HepG2 (cell line): Measurements from ENCODE around the gene PUM1. TPM values are rescaled to one million over a fixed set of nuclear protein-coding genes. Genes with fewer than 3 reads are reported as not detected.

Source experiments
- ATAC-seq: fragments of 200-7000 bp; cut with Tn5 transposase; 3 replicates; pipeline ENCODE4 v1.9.1; 2020; ENCODE audit warnings: mild to moderate bottlenecking, moderate library complexity
- BruUV-seq: library from RNA; stranded (reverse); fragments of 400-500 nt; replicated peaks from 2 replicates; lab custom pipeline; 2021; lab: Mats Ljungman, UMichigan
- CTCF ChIA-PET: fragments of 300-600 bp; formaldehyde crosslinking; extraction: SDS; loops from one replicate; lab custom pipeline; 2021; ENCODE audit warnings: low total read pairs, inconsistent platforms, low intra/inter-chr PET ratio; lab: Yijun Ruan, JAX
- POLR2A ChIA-PET: fragments of 350-600 bp; sonication (Branson Sonifier 250); formaldehyde crosslinking; loops from one replicate; lab custom pipeline; 2020; ENCODE audit warnings: antibody characterized with exemption, inconsistent platforms; lab: Yijun Ruan, JAX
- DNase-seq: peaks from one replicate; pipeline ENCODE4 v3.0.0-alpha.2; 2015; ENCODE audit warnings: low spot score
- FAIRE-seq: peaks from 3 replicates; lab custom pipeline; 2011; peaks lifted over from hg19 to GRCh38; lab: Jason Lieb, UNC
- H2AFZ ChIP-seq: one replicate; pipeline ENCODE4 v1.6.1; 2011; ENCODE audit warnings: low read length, inconsistent platforms
- H3K27ac ChIP-seq: fragments of 300-600 bp; 3 replicates; pipeline ENCODE4 v1.8.0; 2011; ENCODE audit warnings: mixed run types, mild to moderate bottlenecking, mixed read lengths, low read length, inconsistent platforms; ENCODE audit not compliant: insufficient read depth; ENCODE audit errors: extremely low read length
- H3K27me3 ChIP-seq, 2 experiments: fragments of 200-600 bp in 1 of 2; 2 replicates in 1 of 2; 3 replicates in 1 of 2; pipeline versions ENCODE4 v1.6.0 to v1.8.0; 2011; ENCODE audit warnings: low read length in 2 of 2, mild to moderate bottlenecking in 2 of 2, moderate library complexity in 2 of 2, inconsistent platforms in 1 of 2; ENCODE audit not compliant: insufficient read depth in 2 of 2, control insufficient read depth in 1 of 2
- H3K36me3 ChIP-seq, 2 experiments: fragments of 200-600 bp in 1 of 2; replicated peaks in 1 of 2; 2 replicates in 1 of 2; 3 replicates in 1 of 2; pipeline versions ENCODE4 v1.5.1 to v1.8.0; 2011; ENCODE audit warnings: low read length in 2 of 2, inconsistent platforms in 1 of 2; ENCODE audit not compliant: insufficient read depth in 2 of 2, control insufficient read depth in 1 of 2
- H3K4me1 ChIP-seq: 2 replicates; pipeline ENCODE4 v1.5.1; 2012; ENCODE audit warnings: low read length, inconsistent platforms; ENCODE audit not compliant: insufficient read depth
- H3K4me2 ChIP-seq: 2 replicates; pipeline ENCODE4 v1.6.0; 2011; ENCODE audit warnings: low read depth, low read length, inconsistent platforms
- H3K4me3 ChIP-seq, 3 experiments: fragments of 200-600 bp in 1 of 3; sonication (generic), shearing (Covaris generic) in 1 of 3; replicated peaks in 1 of 3; 2 replicates each; pipeline ENCODE4 v1.5.1; 2011 to 2016; ENCODE audit warnings: low read length in 3 of 3, inconsistent platforms in 2 of 3, low read depth in 2 of 3, mild to moderate bottlenecking in 2 of 3, control low read depth in 1 of 3, mixed read lengths in 1 of 3; ENCODE audit not compliant: insufficient read depth in 1 of 3
- H3K79me2 ChIP-seq: one replicate; pipeline ENCODE4 v1.6.1; 2011; ENCODE audit warnings: low read length, inconsistent platforms; ENCODE audit not compliant: insufficient read depth
- H3K9ac ChIP-seq: 2 replicates; pipeline ENCODE4 v1.6.0; 2011; ENCODE audit warnings: mild to moderate bottlenecking, low read depth, low read length, inconsistent platforms; ENCODE audit not compliant: insufficient read depth
- H3K9me3 ChIP-seq: 2 replicates; pipeline ENCODE4 v1.5.1; 2012; ENCODE audit warnings: mild to moderate bottlenecking, low read length
- H4K20me1 ChIP-seq: 2 replicates; pipeline ENCODE4 v1.6.0; 2011; ENCODE audit warnings: inconsistent platforms, mild to moderate bottlenecking, low read length, moderate library complexity; ENCODE audit not compliant: insufficient read depth
- ATF4 ChIP-seq, 2 experiments: fragments of 450-650 bp in 1 of 2; sonication (generic) in 1 of 2; formaldehyde crosslinking; IDR thresholded peaks; 2 replicates each; pipeline versions ENCODE4 v1.5.0 to v1.8.0; 2020 to 2022; ENCODE audit warnings: mild to moderate bottlenecking in 1 of 2, missing genetic modification reagents in 1 of 2
- BCLAF1 ChIP-seq: fragments of 450-650 bp; IDR thresholded peaks from 2 replicates; pipeline ENCODE4 v1.6.1; 2017; ENCODE audit warnings: mild to moderate bottlenecking
- GATAD1 ChIP-seq: IDR thresholded peaks from 2 replicates; pipeline ENCODE4 v1.6.1; 2016; ENCODE audit warnings: missing genetic modification reagents, missing compliant biosample characterization
- MAF1 ChIP-seq: sonication (generic); formaldehyde crosslinking; IDR thresholded peaks from 2 replicates; pipeline ENCODE4 v1.5.0; 2020; ENCODE audit warnings: missing genetic modification reagents, borderline replicate concordance
- MXI1 ChIP-seq: IDR thresholded peaks from 3 replicates; pipeline ENCODE4 v1.6.1; 2012; ENCODE audit warnings: low read depth, low read length, inconsistent platforms, borderline replicate concordance
- SMC3 ChIP-seq: IDR thresholded peaks from 2 replicates; pipeline ENCODE4 v1.6.1; 2011; ENCODE audit warnings: low read length, improper control_type of control experiment
- SP2 ChIP-seq: sonication (generic); formaldehyde crosslinking; IDR thresholded peaks from 2 replicates; pipeline ENCODE4 v1.5.1; 2020; ENCODE audit warnings: mild to moderate bottlenecking, missing genetic modification reagents
- SYNCRIP ChIP-seq: fragments of 200-400 bp; formaldehyde crosslinking; IDR thresholded peaks from 2 replicates; pipeline ENCODE4 v1.6.1; 2018; ENCODE audit warnings: mild to moderate bottlenecking, low read depth, low read length; ENCODE audit not compliant: insufficient read depth
- ZNF557 ChIP-seq: sonication (generic); formaldehyde crosslinking; IDR thresholded peaks from 2 replicates; pipeline ENCODE4 v1.4.0; 2020; ENCODE audit warnings: missing genetic modification reagents
- ZNF639 ChIP-seq: conservative IDR thresholded peaks from 2 replicates; pipeline ENCODE4 v1.6.1; 2018; ENCODE audit warnings: missing genetic modification reagents
- WGBS: methylation state at CpG from one replicate; pipeline ENCODE4 v1.1.6; 2017; ENCODE audit warnings: low lambda C conversion rate; 5-methylcytosine and 5-hydroxymethylcytosine counted together
- in situ Hi-C: cut with HindIII; loops from 2 replicates; pipeline ENCODE4 v1.10.0; 2017; ENCODE audit warnings: low pct_unique_long_range_greater_than_20kb; ENCODE audit not compliant: extremely low pct_ligation_motif_present
- intact Hi-C: fragments of 100-400 bp; cut with micrococcal nuclease; formaldehyde crosslinking; loops from one replicate; pipeline ENCODE4 v1.10.0; 2022; ENCODE audit not compliant: unreplicated experiment
- polyA plus RNA-seq, 8 experiments: library from polyadenylated mRNA; depleted of rRNA in 3 of 8; stranded (reverse) in 7 of 8; unstranded in 1 of 8; fragments of >200 nt; fragmentation: Illumina TruSeq in 4 of 8; extraction: Trizol in 4 of 8; gene quantifications; 2 replicates each; pipeline versions ENCODE4 v1.2.1 to v1.2.3, GENCODE V29; 2011 to 2016; ENCODE audit warnings: low read depth in 4 of 8, missing spikeins in 1 of 8, mixed read lengths in 1 of 8; ENCODE audit not compliant: insufficient read depth in 1 of 8
- total RNA-seq, 5 experiments: library from RNA; depleted of rRNA; stranded (reverse); fragments of >200 nt; fragmentation: Illumina TruSeq; extraction: Trizol; gene quantifications; 2 replicates each; pipeline ENCODE4 v1.2.3, GENCODE V29; 2016; ENCODE audit warnings: low read depth in 1 of 5
- TF ChIP-seq, protein P1 (sequence below): sonication (generic); formaldehyde crosslinking; IDR thresholded peaks from 2 replicates; pipeline ENCODE4 v1.4.0; 2020; ENCODE audit warnings: missing genetic modification reagents, borderline replicate concordance

PUM1 gene
- total and polyA plus RNA-seq, 2 of the 13 experiments (the other 11 are each of a cell fraction or from before 2014, with no cell fraction given): 64.7 to 91.0 TPM

DNA sequence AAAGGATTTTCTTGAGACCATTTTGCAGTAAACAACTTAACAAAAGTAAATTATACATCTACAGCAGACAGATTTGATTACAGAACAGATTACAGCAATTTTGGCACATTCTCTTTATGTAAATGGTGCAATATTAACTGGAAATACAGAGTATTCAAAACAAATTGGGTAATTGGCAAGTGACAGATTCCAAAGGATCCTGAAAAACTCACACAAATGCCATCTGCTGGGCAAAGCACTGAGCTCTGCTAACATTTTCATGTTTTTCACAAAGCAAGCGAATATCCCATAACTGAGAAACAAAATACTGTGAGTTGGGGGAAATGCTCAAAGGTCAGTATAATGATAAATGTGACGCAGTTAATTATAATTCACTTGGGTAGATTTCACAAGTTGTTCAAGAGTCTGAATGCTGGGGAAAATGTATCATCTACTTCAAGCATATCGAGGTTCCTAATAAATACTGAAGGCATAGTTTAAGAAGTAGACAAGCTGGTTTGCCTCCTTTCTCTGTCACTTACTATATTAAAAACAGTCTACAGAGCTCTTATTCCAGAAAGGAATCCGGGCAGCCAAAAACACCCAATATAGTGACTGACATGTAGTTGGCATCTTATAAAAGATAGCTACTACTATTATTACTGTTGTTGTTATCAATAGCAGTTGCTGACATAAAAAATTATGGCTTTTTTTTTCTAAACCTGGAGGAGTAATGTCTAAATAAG lies 81.2 kb downstream of the PUM1 start (continued):
- TF ChIP-seq ATF4 (CRISPR knock-in tag; IDR thresholded peaks at IDR 0.05) (no peak), MXI1 (no peak), SMC3 (no peak)

- no peaks in the 10 kb centered on the region for H3K27me3 ChIP-seq
- POLR2A ChIA-PET: no interaction called here
- H3K9ac ChIP-seq: no peak overlapping the region
- no peak overlapping the region for H3K27ac ChIP-seq
- H3K79me2 ChIP-seq: peaks cover 80% of the 10 kb centered on the region
- peaks cover 79% of the 10 kb centered on the region for H4K20me1 ChIP-seq
- no peak overlapping the region for H3K4me2 ChIP-seq
- H2AFZ ChIP-seq: no peak overlapping the region
- peaks cover 13 to 70% of the 10 kb centered on the region in 2 experiments for H3K36me3 ChIP-seq
- H3K4me1 ChIP-seq: peaks cover 11% of the 10 kb centered on the region
- CTCF ChIA-PET: no interaction called here
- ATAC-seq: no peak
- no peak for FAIRE-seq
- no TSS peak for BruUV-seq
- 96% methylated on average over 1 of the region's 1 CpG for WGBS
- H3K4me3 ChIP-seq: no peak overlapping the region
- intact Hi-C loops (no loop called here), in situ Hi-C loops (no loop called here)
- H3K9me3 ChIP-seq: no peaks in the 10 kb centered on the region
- no peak for DNase-seq
- TF ChIP-seq, protein P1, sequence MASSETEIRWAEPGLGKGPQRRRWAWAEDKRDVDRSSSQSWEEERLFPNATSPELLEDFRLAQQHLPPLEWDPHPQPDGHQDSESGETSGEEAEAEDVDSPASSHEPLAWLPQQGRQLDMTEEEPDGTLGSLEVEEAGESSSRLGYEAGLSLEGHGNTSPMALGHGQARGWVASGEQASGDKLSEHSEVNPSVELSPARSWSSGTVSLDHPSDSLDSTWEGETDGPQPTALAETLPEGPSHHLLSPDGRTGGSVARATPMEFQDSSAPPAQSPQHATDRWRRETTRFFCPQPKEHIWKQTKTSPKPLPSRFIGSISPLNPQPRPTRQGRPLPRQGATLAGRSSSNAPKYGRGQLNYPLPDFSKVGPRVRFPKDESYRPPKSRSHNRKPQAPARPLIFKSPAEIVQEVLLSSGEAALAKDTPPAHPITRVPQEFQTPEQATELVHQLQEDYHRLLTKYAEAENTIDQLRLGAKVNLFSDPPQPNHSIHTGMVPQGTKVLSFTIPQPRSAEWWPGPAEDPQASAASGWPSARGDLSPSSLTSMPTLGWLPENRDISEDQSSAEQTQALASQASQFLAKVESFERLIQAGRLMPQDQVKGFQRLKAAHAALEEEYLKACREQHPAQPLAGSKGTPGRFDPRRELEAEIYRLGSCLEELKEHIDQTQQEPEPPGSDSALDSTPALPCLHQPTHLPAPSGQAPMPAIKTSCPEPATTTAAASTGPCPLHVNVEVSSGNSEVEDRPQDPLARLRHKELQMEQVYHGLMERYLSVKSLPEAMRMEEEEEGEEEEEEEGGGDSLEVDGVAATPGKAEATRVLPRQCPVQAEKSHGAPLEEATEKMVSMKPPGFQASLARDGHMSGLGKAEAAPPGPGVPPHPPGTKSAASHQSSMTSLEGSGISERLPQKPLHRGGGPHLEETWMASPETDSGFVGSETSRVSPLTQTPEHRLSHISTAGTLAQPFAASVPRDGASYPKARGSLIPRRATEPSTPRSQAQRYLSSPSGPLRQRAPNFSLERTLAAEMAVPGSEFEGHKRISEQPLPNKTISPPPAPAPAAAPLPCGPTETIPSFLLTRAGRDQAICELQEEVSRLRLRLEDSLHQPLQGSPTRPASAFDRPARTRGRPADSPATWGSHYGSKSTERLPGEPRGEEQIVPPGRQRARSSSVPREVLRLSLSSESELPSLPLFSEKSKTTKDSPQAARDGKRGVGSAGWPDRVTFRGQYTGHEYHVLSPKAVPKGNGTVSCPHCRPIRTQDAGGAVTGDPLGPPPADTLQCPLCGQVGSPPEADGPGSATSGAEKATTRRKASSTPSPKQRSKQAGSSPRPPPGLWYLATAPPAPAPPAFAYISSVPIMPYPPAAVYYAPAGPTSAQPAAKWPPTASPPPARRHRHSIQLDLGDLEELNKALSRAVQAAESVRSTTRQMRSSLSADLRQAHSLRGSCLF (CRISPR knock-in tag): no peak
- TF ChIP-seq MAF1 (no peak), BCLAF1 (no peak), ZNF557 (CRISPR knock-in tag) (no peak), SP2 (CRISPR knock-in tag) (no peak), GATAD1 (CRISPR knock-in tag) (no peak), SYNCRIP (no peak), ZNF639 (CRISPR knock-in tag) (no peak)
Observed at GRCh38 chr1:30982937-30983336, 82.6 kb downstream of the PUM1 start.
